ENCODE measurements around the gene INPP4B.

The INPP4B gene

DNA sequence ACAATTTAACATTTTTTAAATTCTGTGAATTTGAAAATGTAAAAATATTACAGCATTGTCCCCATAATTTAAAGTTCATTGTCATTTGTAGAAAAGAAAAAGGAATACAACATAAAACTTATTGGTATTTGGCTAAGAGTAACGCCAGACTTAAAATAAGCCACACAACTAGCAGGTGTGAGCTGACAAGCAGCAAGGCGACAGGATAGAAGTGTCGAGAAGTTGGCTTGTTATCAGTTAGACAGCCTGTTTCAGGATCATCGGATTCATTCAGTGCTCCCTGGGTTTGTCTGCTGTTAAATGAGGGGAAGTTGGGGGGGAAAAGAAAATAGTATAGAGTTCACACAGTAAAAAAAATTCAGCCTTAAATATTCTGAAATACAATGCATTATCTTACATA is 816.1 kb downstream of the INPP4B start:
- DNase-seq, result no peak

- no peak for DNase-seq
Observed at GRCh38 chr4:142021761-142022160, 824.3 kb downstream of the INPP4B start.

GRCh38 chr4:142021181-142021580 is 824.9 kb downstream of the INPP4B start:
- DNase-seq, result no peak

- DNase-seq, result no peak
Observed at GRCh38 chr4:142016031-142016430, 830.1 kb downstream of the INPP4B start.

DNA sequence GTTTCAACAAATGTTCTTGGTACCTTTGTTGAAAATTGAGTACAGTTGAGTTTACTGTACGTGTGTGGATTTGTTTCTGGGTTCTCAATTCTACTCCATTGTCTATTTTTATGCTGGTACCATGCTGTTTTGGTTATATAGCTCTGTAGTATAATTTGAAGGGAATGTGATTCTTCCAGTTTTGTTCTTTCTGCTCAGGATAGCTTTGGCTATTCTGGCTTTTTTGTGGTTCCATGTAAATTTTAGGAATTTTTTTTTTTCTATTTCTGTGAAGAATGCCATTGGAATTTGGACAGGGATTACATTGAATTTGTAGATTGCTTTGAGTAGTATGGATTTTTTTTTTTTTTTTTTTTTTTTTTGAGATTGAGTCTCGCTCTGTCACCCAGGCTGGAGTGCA is 836.4 kb downstream of the INPP4B start:
- DNase-seq, result no peak

- no peak for DNase-seq
Observed at GRCh38 chr4:142005519-142005918, 840.6 kb downstream of the INPP4B start.

- DNase-seq, result no peak
Observed at GRCh38 chr4:141999446-142000143, 846.5 kb downstream of the INPP4B start.

- no peak for DNase-seq
Observed at GRCh38 chr4:141995056-141995455, 851.0 kb downstream of the INPP4B start.

GRCh38 chr4:141977433-141977832 is 868.7 kb downstream of the INPP4B start:
- no peak for DNase-seq

Measured in NK-92 treated with Interleukin-12 subunit alpha and Interleukin-12 subunit beta, amount 100 ng/mL, for 24 hours (cell line).